TTC549 (cell line): ENCODE data around the gene PHLDA2.

Experiments used
- FAIRE-seq: peaks from 2 replicates; lab custom pipeline; 2012; peaks lifted over from hg19 to GRCh38; lab: Jason Lieb, UNC

Gene PHLDA2

DNA sequence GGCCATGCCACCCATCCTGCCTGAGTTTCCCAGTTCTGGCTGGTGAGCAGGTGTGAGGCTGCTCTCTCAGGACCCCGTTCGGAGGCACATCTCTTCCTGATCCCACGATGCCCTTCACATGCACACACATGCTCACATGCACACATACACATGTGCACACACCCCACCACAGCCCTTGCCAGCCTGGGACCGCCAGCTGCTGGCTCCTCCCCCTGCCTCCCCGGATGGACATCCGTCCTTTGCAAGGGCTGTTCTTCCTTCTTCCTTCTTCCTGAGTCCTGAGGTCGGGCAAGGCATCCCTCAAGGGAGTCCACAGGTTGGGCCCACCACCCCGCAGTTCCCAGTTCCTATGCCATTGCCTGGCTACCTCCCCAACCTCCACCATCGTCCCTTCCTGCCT lies 33.2 kb downstream of the PHLDA2 start:
- FAIRE-seq: no peak

DNA sequence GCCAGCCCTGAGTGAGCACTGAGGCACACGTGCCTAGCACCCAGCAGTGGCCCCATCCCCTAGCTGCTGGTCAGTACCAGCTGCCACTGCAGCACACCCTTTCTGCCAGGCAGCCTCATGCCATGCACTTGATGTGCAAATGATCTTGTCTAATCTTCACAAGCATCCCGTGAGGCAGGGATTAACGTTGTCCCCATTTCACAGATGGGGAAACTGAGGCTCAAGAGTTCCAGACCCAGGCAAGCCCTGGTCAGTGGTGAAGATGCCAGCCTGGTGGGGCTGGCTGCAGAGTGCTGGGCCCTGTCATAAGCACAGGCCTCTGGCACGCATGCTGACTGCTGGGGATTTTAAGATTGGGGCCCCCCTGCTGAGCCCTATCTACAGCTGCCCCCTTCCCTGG lies 35.3 kb downstream of the PHLDA2 start:
- FAIRE-seq: no peak

DNA sequence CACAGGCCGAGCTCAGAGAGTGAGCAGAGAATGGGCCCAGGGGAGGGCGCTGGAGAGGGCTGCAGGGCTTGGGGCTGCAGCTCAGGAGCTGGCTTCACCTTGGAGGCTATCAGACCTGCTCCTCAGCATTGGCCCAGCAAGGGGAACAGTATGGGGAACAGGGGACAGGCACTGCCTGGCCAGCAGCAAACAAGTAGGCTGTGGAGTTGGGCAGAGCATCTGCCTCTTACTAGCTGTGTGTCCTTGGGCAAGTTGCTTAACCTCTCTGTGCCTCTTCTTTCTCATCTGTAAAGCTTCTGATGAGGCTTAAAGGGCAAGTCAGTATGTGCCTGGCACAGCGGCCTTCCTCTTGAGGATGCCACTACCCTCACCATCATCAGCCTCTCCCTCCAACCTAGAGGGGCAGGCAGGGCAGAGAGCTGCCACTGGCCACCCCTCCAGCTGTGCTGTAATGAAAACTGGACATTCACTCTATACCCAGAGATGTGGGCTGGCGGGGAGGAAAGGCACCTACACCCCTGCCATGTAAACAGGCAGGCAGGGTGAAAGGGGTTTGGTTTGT lies 36.2 kb downstream of the PHLDA2 start:
- FAIRE-seq: no peak

DNA sequence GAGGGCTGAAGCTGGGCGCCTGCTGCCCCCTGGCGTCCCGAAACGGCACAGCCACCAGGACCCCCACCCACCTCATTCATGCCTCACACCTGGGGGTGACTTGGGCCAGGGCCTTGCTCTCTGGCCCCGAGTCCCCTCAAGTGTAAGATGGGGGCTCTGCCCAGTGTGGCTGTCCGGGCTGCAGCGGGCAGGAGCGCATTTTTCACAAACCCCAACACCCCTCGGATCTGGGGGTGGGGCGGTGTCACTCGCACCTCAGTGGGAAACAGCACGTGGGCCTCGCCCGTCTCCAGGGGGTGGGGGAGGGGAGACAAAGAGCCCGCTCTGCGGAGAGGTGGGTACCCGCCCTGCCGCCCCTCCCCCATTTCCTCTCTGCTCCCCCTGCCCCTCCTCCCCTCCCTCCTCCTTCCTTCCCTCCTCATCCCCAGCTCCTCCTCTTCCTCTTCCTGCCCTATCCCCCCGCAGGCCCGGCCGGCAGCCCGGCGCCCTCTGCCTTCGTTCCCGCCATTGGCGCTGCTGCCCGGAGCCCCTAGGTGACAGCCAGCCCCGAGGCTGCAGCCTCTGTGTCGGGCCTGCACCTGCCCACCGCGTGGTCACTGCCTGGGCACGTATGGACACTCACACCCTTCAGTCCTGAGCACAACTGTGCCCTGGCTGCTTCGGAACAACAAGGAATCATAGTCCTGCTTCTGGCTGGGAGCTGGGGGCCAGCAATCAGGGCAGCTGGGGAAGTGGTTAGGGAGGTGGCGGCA lies 36.8 kb downstream of the PHLDA2 start:
- no peak for FAIRE-seq

DNA sequence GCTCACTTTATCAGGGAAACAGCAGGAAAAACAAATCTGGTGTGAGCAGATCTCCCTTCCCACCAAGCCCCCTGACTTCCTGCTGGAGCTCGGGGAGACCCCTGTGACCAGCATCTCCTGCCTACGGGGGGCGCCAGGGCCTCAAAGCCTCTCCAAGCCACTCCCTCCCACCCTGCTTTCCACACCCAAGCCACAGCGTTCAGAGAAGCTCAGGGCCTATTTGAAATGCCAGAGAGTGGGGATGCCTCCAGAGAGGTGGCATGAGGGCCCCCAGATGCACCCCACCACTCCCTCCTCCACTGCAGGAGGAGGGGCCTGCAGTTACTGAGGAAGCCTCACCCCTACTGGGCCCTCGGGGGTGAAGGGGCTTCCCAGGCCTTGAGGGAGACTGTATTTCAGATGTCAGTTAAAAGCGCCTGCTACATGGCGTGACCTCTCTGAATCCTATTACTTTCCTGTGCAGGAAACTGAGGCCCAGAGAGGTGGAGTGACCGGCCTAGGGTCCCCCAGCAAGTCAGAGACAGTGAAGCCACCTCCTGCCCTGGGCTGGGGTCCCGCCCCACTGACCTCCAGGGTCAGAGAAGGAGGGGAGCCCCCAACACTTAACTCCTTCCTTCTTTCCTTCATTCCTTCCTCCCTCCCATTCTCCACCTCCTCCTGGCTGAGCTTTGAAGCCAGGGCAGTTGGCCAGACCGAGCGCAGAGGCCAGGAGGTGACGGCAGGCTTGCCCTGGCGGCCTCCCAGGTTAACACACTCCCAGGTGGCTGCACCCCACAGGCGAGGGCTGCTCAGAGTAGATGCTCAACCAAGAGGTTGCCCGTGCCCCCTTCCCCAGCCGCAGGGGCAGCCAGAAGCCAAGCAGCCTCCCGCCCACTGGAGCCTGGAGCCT lies 37.6 kb downstream of the PHLDA2 start:
- no peak for FAIRE-seq

DNA sequence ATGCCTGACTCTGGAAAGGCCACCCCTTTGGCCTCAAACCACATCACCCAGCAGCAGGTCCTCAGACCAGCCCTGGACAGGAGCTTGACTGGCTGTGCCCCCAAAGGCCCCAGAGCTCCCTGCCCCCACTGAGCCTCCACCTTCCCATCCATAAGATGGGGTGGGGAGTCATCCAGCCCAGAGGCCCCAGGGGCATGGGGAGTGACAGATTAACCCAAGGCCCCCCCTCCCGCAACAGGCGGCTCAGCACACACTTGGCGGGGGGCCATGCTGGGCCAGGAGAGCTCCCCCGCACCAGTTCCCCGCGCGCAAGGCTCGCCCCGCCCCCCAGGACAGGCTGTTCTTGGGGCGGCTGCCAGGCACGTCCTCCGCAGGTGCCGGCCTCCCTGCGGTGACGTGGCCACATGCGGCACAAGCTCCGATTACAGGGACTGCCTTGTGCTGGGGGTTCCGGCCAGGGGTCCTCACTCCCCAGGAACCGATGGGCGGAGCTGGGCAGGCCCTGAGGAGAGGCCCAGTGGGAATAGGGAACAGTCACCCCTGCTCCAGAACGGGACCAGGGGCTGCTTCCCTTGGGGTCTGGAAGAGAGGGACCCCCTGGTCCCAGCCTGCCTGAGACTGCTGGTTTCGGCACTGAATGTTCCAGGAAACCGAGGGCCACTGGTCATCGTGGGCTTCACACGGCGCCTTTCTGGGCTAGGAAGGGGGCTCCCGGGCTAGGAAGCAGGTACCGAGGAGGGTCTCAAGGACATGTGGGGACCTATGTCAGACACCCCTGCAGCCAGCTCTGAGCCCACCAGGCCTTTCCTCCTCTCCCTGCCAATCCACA lies 38.5 kb downstream of the PHLDA2 start:
- FAIRE-seq: no peak

DNA sequence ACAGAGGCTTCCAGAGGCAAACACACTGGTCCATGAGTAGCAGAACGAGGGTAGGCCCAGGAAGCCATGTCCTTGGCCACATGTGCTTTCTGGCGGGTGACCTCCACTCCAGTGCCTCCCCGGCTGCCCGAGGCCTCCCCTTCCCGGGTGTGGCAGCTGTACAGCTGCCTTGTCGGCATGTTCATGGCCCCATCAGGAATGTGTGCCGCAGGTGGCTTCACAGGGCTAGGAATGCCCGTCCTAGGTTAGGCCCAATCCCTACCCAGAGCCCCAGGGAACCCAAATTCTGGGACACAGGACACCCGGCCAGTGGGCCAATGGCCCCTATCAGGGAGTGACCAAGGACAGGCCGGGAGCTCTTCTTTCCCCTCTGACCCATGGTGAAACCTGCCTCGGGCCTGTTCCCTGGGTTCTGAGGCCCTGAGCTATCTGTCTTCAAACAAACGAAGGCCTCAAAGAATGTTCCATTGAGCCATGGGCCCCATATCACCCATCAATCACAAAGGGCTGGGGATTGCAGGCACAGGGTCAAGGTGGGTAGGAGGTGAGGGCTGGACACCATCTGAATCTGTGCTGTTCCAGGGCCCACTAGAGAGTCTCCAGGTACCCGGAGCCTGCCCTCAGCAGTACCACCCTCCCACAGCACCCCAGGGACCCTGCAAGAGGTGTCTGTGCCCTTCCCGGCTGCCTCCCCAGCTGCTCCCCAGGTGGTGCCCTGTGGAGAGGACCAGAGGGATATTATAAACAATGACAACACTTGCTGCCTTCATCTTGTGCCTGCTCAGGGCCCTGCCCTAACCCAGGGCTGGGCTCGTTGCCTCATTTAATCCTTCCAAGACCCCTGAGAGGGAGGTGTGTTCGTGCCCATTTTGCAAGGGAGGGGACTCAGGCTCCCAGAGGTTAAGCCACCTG lies 39.6 kb downstream of the PHLDA2 start:
- FAIRE-seq: no peak

GRCh38 chr11:2888266-2888968 lies 40.8 kb downstream of the PHLDA2 start:
- peak; percentile 53 for FAIRE-seq

DNA sequence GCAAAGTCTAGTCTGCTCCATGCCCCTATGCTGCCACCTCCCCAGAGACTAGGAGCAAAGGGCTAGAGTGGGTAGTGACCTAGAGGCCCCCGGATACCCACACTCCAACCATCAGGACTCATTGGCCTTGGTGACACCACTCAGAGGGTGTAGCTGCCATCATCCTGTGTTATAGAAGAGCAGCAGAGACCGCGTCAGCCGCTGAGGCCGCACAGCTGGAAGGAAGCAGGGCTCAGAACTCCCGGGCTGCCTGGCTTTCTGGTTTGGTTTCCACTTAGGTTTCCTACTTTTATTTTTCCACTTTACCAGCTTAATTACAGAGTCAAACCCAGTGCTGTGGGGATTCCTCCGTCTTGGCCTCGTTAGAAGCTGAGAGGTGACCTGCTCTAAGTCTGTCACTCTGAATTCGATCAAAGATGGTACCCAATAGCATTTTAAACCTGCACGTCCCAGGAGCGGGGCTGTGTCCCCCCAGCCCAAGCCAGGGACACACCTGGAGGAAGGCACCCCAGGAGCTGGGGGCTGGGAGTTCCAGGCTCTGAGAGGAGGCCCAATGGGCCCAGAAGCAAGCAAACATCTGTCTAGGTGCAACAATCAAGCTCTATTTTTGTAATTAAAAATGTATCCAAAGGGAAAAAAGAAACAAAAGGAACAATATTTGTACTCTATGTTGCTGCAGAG lies 41.6 kb downstream of the PHLDA2 start:
- FAIRE-seq: no peak

GRCh38 chr11:2886936-2887335 lies 42.3 kb downstream of the PHLDA2 start:
- FAIRE-seq: no peak

GRCh38 chr11:2886191-2886894 lies 42.9 kb downstream of the PHLDA2 start:
- FAIRE-seq: no peak

GRCh38 chr11:2885678-2886081 lies 43.5 kb downstream of the PHLDA2 start, which contains the start of gene CDKN1C:
TSS of gene CDKN1C (minus strand) at chr11:2885775. CDS start at chr11:2885456, 319 bp downstream.
- no peak for FAIRE-seq

- no peak for FAIRE-seq
Measured at GRCh38 chr11:2885017-2885677, 44.1 kb downstream of the PHLDA2 start.

GRCh38 chr11:2883979-2884815 lies 45.0 kb downstream of the PHLDA2 start:
- FAIRE-seq: no peak

GRCh38 chr11:2883640-2883978 lies 45.6 kb downstream of the PHLDA2 start:
- FAIRE-seq: no peak

DNA sequence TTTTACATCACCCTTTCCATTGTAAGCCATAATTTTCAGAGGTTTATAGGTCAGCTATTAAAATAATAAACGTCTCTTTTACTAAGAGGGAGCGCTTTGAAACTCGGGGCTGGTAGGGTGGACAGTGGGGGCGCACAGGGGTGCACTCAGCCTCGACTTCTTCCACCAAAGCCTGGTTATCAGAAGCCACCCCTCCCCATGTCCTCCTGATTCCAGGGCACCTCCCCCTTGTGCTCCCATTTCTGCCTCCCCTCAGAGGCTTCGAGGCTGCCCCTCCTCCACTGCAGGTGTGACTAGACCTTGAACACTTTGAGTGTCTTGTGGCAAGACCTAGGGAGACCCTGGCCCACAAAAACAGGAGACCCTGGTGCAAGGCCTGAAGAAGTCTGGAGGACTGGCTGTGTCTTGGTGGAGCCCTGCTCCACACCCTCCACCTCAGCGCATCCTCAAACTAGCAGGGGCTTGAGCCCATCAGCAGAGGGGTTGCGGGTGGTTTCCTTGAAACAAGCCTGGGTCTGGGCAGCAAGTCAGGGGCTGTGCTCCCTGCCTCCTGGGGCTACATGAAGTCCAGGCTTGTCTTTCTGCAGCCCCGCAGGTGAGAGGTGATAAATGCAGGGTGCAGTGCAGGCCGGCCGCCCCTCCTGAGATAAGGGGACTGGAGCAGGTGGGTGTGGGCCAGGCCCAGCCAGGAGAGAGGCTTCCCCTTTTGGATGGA lies 46.7 kb downstream of the PHLDA2 start:
- FAIRE-seq: no peak

GRCh38 chr11:2881981-2882375 lies 47.2 kb downstream of the PHLDA2 start:
- FAIRE-seq: no peak
